GM19043 (cell line): ENCODE results near the gene CD164L2.
"Not testable (repeated sequence)": the region's sequence is repeated elsewhere in the genome, so short reads cannot be mapped to it uniquely, and the experiment has no call there.

Experiments
- ATAC-seq: cut with Tn5 transposase; IDR thresholded peaks from one replicate; pipeline ENCODE4 v1.9.1; 2021; ENCODE audit warnings: low read depth; ENCODE audit not compliant: unreplicated experiment

CD164L2 gene

GRCh38 chr1:27405598-27406361 lies 22.6 kb upstream of the CD164L2 start:
- ATAC-seq: not testable (repeated sequence)

GRCh38 chr1:27405074-27405473 lies 21.9 kb upstream of the CD164L2 start:
- no peak for ATAC-seq

GRCh38 chr1:27403931-27404330 lies 20.8 kb upstream of the CD164L2 start:
- no peak for ATAC-seq

GRCh38 chr1:27403065-27403726 lies 20.1 kb upstream of the CD164L2 start:
- no peak for ATAC-seq

- no peak for ATAC-seq
Measured at GRCh38 chr1:27402349-27402754, 19.2 kb upstream of the CD164L2 start.

GRCh38 chr1:27400963-27401341 lies 17.8 kb upstream of the CD164L2 start:
- ATAC-seq: no peak

- no peak for ATAC-seq
Measured at GRCh38 chr1:27400082-27400962, 17.2 kb upstream of the CD164L2 start.

- no peak for ATAC-seq
Measured at GRCh38 chr1:27399251-27400025, 16.3 kb upstream of the CD164L2 start.

GRCh38 chr1:27398405-27399149 lies 15.4 kb upstream of the CD164L2 start:
- no peak for ATAC-seq

GRCh38 chr1:27397749-27398148 lies 14.6 kb upstream of the CD164L2 start:
- no peak for ATAC-seq

GRCh38 chr1:27397110-27397509 lies 14.0 kb upstream of the CD164L2 start:
- no peak for ATAC-seq

- no peak for ATAC-seq
Measured at GRCh38 chr1:27395441-27396195, 12.5 kb upstream of the CD164L2 start.

GRCh38 chr1:27394925-27395324 lies 11.8 kb upstream of the CD164L2 start:
- no peak for ATAC-seq

GRCh38 chr1:27394282-27394658 lies 11.1 kb upstream of the CD164L2 start:
- ATAC-seq: no peak

GRCh38 chr1:27393641-27394281 lies 10.6 kb upstream of the CD164L2 start:
- no peak for ATAC-seq

GRCh38 chr1:27392778-27393635 lies 9.9 kb upstream of the CD164L2 start:
- ATAC-seq: no peak

GRCh38 chr1:27392096-27392777 lies 9.1 kb upstream of the CD164L2 start, which contains the start of gene GPR3:
Gene GPR3, plus strand, starts transcription at chr1:27392622. Its CDS starts 1,177 bp downstream, at chr1:27393799.
- peak; percentile 40 for ATAC-seq
